Left colon (tissue), 2 donors: ENCODE data around the gene RLN2. TPM values are rescaled to one million over a fixed set of nuclear protein-coding genes. Genes with fewer than 3 reads are reported as not detected.
A peak's percentile ranks its signal among the peaks of the same experiment; 100 is the strongest.
"Not testable (repeated sequence)": the region's sequence is repeated elsewhere in the genome, so short reads cannot be mapped to it uniquely, and the experiment has no call there.

Experiments
- ATAC-seq: fragments of 200-7000 bp; cut with Tn5 transposase; one replicate; pipeline ENCODE4 v1.9.1; 2020; ENCODE audit warnings: mild to moderate bottlenecking, moderate library complexity
- DNase-seq, 2 donors: peaks; one replicate each; pipeline ENCODE4 v3.0.0-alpha.2; 2020
- intact Hi-C, 2 donors: fragments of 100-400 bp; cut with DNase I in 1 of 2; cut with micrococcal nuclease in 1 of 2; formaldehyde crosslinking; loops; one replicate each; pipeline versions ENCODE4 v1.11.2 to v1.14.0; 2022; cut with DNase I, micrococcal nuclease
- long read RNA-seq: library from polyadenylated mRNA; unstranded; transcript quantifications from one replicate; pipeline ENCODE4 v2.0.0, GENCODE V29; 2021
- total RNA-seq, 2 donors: library from RNA; stranded (reverse); fragmentation: NEBNext Ultra II Directional; extraction: Animal tissue kit (Norgen Biotek cat#: 25700); gene quantifications; one replicate each; pipeline ENCODE4 v1.2.1, GENCODE V29; 2021
- donor health status: DM: no; HTN: no; CAD: no.
- donor health status: DM: yes; HTN: yes; CAD: no.

The RLN2 gene
- under 1 TPM in 1 of 2 donors, not detected in 1; 0.28 TPM for total RNA-seq
- long read RNA-seq = 0 reads

GRCh38 chr9:5303840-5304795, at the start of gene RLN2:
Gene RLN2, minus strand, starts transcription at chr9:5304716. Its CDS starts 136 bp downstream, at chr9:5304580.
- peak; percentile 100 for ATAC-seq
- DNase-seq = peak in 1 of 2 donors; percentile 15
- intact Hi-C loops = not testable (repeated sequence)

GRCh38 chr9:5354184-5354583, 49.7 kb upstream of the RLN2 start:
- intact Hi-C loops = no loop called here
- DNase-seq (no peak), ATAC-seq (no peak)

DNA sequence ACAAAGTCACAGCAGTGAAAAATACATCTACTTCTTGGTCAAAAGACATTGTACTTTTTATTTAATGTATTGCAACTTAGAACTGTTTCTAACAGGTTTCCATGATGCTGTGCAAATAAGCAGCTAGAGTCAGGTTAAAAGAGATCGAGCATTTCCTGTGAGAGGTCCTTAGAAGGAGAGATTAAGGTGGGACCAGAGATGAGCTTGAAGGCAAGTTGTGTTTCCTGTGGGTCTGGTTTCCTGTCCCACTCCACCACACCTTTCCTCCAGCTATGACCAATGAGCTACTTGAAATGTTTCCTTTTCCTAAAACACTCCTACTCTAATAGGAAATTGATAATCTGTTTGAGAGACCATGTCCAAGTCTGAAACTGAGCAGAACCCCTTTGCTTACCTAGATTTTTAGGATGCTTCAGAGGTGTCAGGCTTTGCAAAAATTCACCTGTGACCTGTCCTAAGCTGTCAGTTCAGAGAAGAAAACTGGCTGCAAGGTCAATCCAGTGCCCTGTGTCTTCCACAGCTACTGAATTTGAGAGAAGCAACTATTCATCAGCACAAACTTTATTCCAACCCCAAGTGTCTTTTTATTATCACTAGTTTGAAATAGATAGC, 48.2 kb upstream of the RLN2 start:
- intact Hi-C loops = no loop called here
- ATAC-seq = no peak
- DNase-seq = no peak

GRCh38 chr9:5338992-5339981, 34.8 kb upstream of the RLN2 start, which contains the start of gene RLN1:
Gene RLN1, minus strand, starts transcription at chr9:5339876. Its CDS starts 130 bp downstream, at chr9:5339746.
- DNase-seq (peak in 1 of 2 donors; percentile 15), ATAC-seq (peak; percentile 100)
- intact Hi-C loops = not testable (repeated sequence)

DNA sequence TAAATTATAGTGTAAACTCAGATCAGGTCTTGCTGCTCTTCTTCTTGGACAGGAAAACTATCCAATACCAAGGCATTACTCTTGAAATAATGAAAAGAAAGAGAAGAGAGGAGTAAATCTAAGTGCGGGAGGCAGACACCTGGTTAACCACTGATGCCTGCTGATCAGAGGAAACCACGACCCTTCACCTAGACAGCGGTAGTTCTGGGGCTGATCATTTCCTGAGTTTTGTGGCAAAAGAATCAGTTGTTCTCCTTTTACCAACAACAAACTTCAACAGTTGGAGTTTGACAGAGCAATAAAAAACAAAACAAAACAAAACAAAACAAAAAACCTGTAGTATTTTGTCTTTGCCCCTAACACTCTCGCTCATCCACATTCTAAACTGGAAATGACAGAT, 32.2 kb upstream of the RLN2 start:
- intact Hi-C loops = no loop called here
- ATAC-seq (no peak), DNase-seq (no peak)

DNA sequence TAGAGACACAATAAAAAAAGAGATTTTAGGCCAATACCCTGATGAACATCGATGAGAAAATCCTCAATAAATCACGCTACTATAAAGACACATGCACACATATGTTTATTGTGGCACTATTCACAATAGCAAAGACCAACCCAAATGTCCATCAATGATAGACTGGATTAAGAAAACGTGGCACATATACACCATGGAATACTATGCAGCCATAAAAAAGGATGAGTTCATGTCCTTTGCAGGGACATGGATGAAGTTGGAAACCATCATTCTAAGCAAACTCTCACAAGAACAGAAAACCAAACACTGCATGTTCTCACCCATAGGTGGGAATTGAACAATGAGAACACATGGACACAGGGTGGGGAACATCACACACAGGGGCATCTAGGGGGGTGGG, 26.8 kb upstream of the RLN2 start:
- DNase-seq, ATAC-seq, intact Hi-C loops: not testable (repeated sequence)

DNA sequence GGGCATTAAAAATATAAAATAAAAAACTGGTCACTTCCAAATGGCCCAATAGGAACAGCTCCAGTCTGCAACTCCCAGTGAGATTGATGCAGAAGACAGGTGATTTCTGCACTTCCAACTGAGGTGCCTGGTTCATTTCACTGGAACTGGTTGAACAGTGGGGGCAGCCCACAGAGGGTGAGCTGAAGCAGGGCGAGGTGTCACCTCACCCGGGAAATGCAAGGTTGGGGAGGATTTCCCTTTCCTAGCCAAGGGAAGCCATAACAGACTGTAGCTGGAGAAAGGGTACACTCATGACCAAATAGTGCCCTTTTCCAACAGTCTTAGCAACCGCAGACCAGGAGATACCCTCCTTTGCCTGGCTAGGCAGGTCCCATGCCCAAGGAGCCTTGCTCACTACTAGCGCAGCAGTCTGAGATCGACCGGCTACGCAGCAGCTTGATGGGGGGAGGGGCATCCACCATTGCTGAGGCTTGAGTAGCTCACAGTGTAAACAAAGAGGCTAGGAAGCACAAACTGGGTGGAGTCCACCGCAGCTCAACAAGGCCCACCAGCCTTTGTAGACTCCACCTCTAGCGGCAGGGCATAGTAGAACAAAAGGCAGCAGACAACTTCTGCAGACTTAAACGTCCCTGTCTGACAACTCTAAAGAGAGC, 22.5 kb upstream of the RLN2 start:
- DNase-seq (peak in 1 of 2 donors; percentile 5), ATAC-seq (no peak)
- intact Hi-C loops = no loop called here

GRCh38 chr9:5326187-5326586, 21.7 kb upstream of the RLN2 start:
- DNase-seq = no peak
- ATAC-seq = no peak
- intact Hi-C loops = no loop called here

- ATAC-seq, DNase-seq, intact Hi-C loops: not testable (repeated sequence)
These were observed 17.1 kb upstream of the RLN2 start for GRCh38 chr9:5321601-5322000.

GRCh38 chr9:5321058-5321457, 16.5 kb upstream of the RLN2 start:
- DNase-seq (no peak), ATAC-seq (no peak)
- intact Hi-C loops = no loop called here

DNA sequence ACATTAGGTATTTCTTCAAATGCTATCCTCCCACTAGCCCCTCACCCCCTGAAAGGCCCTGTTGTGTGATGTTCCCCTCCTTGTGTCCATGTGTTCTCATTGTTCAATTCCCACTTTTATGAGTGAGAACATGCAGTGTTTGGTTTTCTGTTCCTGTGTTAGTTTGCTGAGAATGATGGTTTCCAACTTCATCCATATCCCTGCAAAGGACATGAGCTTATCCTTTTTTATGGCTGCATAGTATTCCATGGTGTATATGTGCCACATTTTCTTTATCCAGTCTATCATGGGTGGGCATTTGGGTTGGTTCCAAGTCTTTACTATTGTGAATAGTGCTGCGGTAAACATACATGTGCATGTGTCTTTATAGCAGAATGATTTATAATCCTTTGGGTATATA, 11.9 kb upstream of the RLN2 start:
- DNase-seq, intact Hi-C loops, ATAC-seq: not testable (repeated sequence)

DNA sequence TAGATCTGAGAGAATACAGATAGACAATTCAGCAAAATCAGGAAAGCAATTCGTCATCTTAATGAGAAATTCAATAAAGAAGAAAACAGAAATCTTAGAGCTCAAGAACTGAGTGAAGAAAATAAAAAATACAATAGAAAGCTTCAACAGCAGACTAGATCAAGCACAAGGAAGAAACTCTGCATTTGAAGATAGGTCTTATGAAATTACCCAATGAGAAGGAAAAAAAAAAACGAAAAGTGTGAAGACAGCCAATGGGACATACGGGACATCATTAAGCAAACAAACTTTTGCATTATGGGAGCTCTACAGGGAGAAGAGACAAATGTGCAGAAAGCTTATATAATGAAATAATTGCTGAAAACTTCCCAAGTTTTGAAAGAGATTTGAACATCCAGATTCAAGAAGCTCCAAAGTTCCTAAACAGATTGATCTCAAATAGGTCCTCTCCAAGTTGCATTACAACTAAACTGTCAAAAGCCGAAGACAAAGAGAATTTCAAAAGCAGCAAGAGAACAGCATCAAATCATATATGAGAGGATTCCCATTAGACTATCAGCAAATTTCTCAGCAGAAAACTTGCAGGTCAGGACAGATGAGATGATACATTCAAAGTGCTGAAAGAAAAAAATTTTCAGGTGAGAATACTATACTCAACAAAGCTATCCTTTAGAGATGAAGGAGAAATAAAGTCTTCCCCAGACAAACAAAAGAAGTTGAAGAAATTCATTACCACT, 10.8 kb upstream of the RLN2 start:
- ATAC-seq (no peak), DNase-seq (no peak)
- intact Hi-C loops = no loop called here

DNA sequence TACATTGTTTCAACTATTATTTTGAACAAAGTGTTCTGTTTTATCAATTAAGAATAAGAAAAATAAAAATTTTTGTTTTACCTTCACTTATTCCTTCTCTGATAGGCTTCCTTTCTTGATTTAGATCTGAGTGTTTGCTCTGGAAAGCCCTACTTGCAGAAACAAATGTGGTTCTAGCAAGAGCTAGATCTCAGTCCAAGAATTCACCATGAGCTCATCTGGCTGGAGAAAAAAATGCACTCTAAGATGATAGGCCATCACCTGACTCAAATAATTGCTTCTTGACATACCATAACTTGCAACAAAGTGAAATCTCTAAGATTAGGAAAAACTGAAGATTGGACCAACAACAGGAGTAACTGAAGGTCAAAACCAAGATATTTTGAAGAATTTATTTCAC, 6.3 kb upstream of the RLN2 start:
- DNase-seq = no peak
- ATAC-seq = no peak
- intact Hi-C loops = no loop called here

GRCh38 chr9:5305741-5306140, 1.2 kb upstream of the RLN2 start:
- DNase-seq = no peak
- no peak for ATAC-seq
- intact Hi-C loops = no loop called here

GRCh38 chr9:5301544-5301943, 3.0 kb downstream of the RLN2 start:
- no peak for ATAC-seq
- intact Hi-C loops = no loop called here

GRCh38 chr9:5292141-5292540, 12.4 kb downstream of the RLN2 start:
- no peak for ATAC-seq
- intact Hi-C loops = no loop called here

More at GRCh38 chr9:5301544-5301943, 3.0 kb downstream of the RLN2 start:
- DNase-seq = no peak

GRCh38 chr9:5288591-5288990, 15.9 kb downstream of the RLN2 start:
- DNase-seq = no peak
- no peak for ATAC-seq
- intact Hi-C loops = no loop called here

More at GRCh38 chr9:5292141-5292540, 12.4 kb downstream of the RLN2 start:
- no peak for DNase-seq

GRCh38 chr9:5286262-5286661, 18.3 kb downstream of the RLN2 start:
- no peak for ATAC-seq
- no peak for DNase-seq
- intact Hi-C loops = no loop called here
